ENCODE measurements around the gene NEUROD2.

The NEUROD2 gene

DNA sequence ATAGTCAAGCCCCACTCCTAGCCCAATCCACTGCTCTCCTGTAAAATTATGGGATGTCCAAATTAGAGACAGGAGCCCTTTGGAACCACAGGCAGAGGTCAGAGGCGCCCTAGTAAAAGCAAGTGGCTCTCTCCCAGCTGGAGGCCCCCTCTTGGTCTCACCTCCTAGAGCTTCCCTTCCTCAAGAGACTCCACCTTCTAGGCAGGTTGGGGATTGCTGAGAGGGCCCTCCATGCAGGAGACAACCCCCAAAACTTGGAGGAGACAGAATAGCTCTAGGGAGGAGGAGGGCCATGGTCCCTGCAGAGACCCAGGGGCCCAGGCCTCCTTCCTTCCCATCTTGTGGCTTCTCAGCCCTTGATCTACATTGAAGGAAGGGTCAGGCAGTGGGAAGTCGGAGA, 29.4 kb downstream of the NEUROD2 start:
- no peak for DNase-seq

- peak; percentile 70 for DNase-seq
These were observed 31.5 kb downstream of the NEUROD2 start for GRCh38 chr17:39576187-39576586.

DNA sequence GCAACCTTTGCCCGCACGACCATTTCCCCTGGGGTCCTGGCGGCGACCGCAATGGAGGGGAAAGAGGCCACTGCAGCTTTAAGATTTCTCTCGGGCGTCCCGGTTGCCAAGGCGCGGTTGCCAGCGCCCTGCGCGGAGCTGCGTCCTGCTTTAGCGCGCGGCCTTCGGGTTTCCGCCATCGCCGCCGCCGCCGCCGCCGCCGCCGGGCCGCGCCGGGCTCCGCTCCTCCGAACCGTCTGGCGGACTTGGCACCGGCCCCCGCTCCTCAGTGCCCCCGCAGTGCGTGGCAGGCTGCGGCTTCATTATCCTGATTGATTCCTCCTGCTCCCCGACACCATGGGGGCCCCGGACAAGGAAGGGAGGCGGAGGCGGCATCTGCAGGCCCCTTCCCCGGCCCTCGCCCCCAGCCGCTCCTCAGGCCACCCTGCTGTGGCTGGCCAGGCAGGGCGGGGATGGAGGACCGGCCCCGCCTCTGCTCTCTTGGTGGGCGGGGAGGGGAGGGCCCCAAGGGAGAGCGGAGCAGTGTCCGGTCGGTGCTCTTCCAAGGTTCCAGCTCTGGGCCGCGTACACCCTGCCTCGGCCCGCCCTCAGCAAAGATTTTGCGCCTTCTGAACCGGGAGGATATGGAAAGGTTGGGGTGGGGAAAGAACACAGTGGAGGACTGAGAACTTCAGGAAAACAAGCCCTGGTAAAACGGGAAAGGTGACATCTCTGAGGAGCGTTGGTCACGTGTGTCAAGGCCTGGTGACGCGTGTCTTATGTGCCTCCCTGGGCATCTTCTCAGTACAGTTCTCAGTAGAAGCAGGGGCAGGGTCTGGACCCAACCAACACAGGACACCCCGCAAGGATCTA, 34.0 kb downstream of the NEUROD2 start:
- DNase-seq = peak; percentile 93

DNA sequence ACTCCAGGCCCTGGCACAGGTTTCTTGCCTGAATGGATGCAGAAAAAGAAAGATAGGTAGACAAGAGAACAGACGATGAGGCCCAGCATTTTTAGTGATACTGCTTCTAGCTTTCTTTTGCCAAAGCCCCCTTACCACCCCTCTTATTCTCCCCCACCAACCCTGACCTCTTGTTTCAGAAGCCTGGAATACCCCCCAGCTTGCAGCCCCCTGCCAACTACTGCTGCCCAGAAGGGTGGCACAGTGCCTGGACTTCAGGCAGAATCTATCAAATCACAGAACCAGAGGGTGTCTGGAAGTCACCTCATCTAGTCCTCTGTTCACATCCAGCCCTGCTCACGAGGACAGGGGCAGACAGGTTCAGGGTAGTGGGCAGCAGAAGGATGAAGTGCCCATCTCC, 35.6 kb downstream of the NEUROD2 start:
- no peak for DNase-seq

DNA sequence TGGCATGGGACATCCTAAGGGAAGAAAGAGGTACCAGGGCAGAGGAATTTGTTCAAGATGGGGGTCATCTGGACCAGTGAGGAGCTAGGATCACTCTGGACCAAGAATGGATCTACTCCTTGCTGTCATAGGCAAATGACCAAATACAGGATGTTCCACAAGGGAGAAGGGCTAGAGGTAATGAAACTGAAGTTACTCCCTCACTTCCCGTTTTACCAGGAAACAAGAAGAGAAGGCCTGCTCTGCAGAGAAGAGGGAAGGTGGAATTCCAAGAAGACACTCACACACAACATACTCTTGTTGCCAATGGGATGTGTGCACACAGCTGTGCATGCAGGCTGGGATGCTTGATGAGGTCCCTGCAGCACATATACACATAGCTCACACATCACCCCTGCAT, 38.6 kb downstream of the NEUROD2 start:
- no peak for DNase-seq

- DNase-seq = no peak
These were observed 39.0 kb downstream of the NEUROD2 start for GRCh38 chr17:39568702-39569101.

DNA sequence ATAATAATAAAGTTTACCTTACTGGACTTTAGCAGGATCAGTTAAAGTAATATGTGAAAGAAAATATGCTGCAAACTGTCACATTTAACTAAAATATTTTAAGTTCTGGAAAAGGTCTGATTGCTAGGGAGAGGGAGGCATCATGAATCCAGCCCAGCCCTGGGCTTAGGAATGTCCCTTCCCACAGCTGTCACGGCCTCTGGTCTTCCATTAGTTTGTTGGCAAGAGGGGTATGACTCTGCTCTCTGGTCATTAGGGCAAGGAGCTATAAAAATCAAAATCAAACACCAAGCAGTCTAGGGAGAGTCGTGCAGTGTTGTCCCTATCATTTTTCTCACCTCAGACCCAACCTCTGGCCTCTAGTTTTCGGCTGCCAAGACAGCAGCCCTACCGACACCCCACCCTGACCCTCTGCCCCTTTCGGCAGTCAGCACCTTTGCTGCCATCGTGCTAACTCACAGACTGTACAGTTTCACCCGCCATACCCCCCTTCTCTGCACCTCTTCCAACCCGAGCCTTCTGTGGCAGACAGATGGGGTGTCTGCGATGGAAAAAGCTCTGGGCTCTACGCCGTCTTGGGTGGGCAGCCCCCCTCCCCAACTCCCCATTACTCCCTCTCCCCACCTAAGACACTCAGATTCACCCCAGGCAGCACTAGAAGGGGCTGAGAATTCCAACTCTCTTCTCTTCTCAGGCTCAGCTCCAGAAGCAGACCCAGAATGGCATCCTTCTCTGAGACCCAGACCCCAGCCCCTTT, 41.4 kb downstream of the NEUROD2 start:
- DNase-seq = no peak

DNA sequence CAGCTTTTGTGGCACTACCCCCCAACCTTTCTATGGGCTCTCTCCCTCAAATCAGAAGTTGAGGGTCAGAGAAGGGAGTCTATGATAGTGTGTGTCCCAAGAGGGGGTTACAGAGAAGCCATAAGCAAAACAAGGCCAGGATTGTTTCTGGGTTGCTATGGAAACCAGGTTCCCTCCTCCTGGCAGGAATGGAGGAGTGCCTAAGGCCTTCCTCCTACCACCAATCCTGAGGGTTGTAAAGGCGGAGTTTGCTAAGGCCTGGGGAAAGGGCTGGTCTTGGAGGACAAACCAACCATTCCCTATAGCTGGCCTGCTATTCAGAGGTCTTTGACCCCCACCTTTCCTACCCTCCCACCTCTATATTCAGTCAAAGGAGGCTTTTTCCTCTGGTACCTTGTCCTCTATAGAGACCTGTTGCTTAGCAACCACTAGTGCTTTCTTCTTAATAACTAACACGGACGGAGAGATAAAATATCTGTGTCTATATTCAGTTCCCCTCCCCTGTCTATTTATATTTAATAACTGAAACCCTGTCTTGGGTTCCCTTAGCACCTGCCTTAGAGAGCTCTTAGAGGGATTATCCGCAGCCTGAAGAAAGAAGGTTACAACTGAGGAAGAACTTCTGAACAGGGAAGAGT, 43.4 kb downstream of the NEUROD2 start:
- peak; percentile 85 for DNase-seq

DNA sequence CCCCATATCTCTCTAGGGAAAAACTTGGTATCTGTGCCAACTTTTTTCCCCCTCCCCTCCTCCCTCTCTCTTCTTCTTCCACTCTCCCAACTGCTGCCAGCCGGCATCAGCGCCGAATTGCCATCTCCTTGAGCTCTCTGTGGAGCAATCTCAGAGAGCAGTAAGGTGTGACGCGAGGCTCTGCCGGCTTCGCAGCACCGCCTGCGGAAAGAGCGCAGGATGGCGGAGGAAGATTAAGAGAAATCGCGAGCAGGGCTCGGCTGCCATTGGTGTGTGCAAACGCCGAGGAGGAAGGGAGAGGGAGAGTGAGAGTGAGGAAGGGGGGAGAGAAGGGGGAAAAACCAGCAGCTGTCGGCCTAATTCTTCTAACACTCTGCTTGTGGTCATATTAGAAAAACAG, 44.2 kb downstream of the NEUROD2 start:
- DNase-seq = no peak

GRCh38 chr17:39562976-39563375, 44.7 kb downstream of the NEUROD2 start:
- no peak for DNase-seq

DNA sequence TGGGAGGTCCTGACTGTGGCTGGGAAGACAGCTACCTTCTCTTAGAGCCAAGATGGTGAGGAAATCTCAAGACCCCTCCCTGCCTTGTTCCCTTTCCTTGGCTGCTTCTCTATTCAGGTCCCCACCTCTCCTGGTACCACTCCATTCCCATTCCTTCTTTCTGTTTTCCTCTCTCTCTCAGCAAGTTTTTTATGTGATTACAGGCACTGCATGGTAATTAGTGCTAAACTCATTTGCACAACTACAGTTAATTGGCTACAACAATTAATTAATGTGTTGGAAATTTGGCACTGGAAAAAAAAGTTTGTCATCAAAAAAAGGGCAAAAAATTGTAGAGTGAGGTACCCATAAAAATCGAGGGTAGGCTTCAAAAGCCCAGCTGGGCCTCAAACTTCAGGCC, 45.3 kb downstream of the NEUROD2 start:
- no peak for DNase-seq

GRCh38 chr17:39556423-39556822, 51.3 kb downstream of the NEUROD2 start:
- DNase-seq = peak; percentile 43

GRCh38 chr17:39555368-39555767, 52.4 kb downstream of the NEUROD2 start:
- DNase-seq = peak; percentile 33

Data from islet precursor cell (in vitro differentiated cells).